AG08395 (cell line): ENCODE data around the gene UPP2.

Experiments
- DNase-seq: peaks from one replicate; pipeline ENCODE4 v3.0.0; 2012; ENCODE audit warnings: mixed read lengths, low spot score

Gene UPP2

DNA sequence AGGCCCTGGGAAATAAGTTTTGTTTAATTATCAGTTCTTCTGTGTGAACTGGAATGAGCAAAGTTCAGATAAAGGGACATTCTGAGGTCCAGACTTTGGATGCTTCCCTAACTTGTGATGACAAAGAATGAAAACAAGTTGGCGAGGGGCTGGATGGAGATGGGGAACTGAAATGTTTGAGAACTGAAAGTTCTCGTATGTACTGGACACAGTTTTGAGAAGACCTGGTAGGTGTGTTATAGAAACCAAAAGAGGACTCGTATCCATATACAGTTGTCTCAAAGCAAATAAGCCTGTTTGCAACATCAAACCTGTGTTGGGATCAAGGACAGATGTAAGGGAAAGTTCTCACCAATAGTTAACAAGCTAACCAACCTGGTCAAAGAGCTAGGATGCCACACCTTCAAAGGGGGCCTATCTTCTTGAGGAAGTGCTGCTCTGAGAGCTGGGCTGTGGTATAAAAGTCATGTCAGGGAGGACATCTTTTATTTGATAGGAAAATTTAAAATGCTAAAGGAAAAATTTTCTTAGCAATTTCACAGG lies at the start of gene UPP2:
Gene UPP2, plus strand, starts transcription at position 493 of the 543 bp plus-strand sequence. CDS start 188 bp downstream, outside the sequence.
- no peak for DNase-seq

DNA sequence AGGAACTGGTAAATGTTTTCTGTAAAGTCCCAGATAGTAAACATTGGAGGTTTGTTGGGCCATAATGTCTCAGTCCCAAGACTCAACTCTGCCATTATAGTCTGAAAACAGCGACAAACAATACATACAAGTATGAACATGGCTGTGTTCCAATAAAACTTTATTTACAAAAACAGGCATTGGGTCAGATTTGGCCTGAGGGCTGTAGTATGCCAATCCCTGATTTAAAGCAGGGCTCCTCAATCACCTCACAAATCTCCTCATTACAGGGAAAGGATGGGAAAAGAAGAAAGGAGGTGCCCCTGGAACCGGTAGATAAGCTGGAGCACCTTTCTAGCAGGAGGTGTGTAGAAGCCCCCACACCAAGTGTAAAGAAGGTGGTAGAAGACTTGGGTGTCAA lies 48.9 kb upstream of the UPP2 start:
- no peak for DNase-seq

DNA sequence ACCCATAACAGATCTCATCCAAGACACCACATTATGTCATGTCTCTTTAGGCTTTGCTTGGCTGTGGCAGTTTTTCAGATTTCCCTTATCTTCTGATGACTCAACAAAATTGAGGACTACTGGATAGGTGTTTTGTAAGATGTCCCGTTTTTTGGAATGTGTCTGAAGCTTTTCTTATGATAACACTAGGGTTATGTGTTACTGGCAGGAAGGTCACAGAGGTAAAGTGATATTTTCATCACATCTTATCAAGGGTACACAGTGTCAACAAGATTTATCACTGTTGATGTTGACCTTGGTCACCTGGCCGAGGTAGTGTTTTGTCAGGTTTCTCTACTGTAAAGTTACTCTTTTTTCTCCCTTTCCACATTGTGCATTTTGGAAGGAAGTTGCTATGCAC lies 44.8 kb upstream of the UPP2 start:
- DNase-seq = no peak

DNA sequence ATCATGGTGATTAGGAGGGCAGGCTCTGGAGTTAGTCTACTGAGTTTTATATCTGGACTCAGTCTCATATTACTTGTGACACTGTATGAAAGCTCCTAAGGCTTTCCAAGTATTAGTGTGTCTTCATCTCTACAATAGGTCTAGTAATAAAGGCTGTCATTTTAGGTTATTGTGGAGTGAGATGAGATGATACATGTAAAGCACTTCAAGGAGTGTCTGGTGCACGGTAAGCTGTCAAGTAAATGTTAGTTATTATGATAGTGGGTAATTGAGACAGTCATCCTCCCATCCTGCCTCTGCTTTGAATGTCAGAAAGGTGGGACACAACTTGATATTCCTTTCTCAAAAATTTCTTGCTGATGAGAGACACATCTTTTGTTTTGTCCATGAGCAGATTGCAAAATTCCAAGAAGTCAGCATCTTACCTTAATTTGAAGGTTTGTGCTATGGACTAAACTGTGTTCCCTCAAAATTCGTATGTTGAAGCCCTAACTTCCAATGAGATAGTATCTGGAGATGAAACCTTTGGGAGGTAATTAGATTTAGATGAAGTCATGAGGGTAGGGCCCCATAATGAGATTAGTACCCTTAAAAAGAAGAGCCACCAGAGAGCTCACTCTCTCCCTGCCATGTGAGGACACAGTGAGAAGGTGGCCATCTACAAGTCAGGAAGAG lies 41.4 kb upstream of the UPP2 start:
- no peak for DNase-seq

DNA sequence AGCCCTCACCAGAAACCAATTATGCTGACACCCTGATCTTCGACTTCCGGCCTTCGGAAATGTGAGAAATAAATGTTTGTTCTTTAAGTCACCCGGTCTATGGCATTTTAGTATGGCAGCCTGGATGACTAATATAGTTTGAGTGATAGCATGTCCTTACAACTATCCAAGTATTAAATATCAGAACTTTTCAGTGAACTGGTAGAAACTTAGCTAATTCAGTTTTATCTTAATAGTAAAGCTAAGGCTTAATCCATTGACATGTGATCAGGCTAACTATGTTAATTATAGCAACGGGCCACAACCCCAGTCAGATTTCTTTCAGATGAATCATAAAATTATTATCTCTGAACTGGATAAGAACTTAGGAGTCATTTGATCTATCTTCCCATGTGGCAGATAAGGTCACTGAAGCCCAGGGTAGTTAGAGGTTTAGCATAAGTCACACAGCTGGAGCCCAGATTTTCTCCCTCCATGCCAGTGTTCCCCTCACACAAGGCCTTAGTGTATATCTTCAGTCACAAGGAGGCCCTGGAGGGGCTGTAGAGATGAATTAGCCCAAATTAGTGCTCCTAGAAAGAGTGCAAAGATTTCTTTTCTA lies 40.7 kb upstream of the UPP2 start:
- DNase-seq = peak; percentile 11

DNA sequence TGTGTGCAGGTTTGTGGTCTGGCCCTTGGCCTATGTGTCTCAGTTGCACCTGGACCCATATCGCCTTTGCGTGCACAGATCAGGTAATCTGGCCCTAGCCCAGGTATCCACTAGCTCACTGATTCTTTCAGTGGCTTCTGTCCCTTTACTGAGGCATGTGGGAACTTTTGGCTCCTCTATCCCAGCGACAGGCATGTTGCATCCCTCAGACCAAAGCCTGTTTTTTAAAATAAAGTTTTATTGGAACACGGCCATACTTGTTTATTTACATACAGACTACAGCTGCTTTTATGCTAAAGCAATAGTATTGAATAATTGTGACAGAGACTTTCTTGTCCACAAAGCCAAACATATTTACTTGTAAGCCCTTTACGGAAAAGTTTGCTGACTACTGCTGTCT lies 39.9 kb upstream of the UPP2 start:
- DNase-seq = no peak

DNA sequence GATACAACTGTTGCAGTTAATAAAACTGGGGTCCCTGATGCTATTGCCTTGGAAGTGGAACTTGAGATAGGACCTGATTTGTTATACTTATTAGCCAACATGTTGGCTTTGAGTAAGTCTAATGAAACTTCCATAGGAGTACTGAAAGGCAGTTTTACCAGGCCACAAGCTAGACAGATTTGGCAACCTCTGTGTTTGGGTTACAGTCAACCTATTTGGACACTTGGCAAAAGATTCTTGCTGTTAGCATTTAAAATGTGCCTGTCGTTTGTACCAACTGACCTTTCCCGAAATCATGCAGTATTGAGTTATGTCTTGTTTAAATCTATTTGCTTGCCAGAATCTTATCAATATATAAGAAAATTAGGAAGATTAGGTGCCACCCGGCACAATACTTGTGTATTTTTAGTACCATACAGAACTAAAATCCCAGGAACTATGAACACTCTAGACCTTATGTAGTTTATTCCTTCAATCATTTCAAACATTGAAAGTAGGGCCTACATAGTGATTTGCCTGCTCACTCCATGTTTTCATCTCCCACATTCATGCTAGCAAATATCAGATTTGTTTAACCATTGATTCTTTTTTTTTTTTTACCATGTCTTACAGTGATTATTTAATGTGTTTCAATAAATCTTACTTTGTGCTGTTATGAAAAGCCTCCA lies 35.5 kb upstream of the UPP2 start:
- DNase-seq = no peak

DNA sequence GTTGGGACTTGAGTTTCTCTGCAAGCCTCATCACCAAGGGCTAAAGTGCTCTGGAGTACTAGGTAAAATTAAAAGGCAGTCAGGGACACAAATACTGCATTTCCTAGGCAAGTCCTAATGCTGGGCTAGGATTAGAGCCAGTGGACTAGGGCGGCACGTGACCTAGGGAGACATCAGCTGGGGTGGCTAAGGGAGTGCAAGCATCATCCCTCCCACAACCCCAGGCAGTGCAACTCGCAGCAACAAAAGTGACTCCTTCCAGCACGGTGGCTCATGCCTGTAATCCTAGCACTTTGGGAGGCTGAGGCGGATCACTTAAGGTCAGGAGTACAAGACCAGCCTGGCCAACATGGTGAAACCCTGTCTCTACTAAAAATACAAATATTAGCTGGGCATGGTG lies 30.7 kb upstream of the UPP2 start:
- no peak for DNase-seq

DNA sequence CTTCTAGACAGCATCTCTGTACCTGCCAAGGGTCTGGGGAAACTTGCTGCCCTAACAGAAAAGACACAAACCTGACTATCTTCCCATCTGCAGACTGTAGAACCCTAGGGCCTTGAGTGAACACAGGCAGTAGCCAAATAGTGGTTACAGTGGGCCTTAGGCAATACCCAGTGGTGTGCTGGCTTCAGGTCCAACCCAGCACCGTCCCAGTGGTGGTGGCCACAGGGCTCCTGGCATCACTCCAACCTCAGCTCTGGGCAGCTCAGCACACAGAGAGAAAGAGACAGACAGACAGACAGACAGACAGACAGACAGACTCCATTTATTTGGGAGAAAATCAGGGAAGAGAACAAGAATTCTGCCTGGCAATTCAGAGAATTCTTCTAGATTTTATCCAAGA lies 29.3 kb upstream of the UPP2 start:
- no peak for DNase-seq

DNA sequence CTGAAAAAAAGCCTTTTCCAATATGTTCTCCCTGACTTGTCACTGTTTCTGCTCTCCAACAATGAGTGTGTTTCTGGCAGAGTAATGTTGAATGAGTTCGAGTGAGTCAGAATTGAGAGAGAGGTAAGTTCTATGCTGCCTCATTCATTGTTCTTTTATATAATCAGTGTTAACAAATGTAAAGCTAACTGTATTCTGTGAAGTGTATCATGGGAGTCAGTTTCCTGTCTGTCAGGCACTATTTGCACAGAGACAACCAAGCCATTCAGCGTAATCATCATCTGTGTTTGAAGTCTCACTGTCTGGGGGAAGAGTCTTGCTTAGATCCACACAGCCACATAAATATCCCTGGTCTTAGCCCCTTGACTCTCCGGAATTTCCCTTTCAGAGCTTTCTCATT lies 22.0 kb upstream of the UPP2 start:
- no peak for DNase-seq

DNA sequence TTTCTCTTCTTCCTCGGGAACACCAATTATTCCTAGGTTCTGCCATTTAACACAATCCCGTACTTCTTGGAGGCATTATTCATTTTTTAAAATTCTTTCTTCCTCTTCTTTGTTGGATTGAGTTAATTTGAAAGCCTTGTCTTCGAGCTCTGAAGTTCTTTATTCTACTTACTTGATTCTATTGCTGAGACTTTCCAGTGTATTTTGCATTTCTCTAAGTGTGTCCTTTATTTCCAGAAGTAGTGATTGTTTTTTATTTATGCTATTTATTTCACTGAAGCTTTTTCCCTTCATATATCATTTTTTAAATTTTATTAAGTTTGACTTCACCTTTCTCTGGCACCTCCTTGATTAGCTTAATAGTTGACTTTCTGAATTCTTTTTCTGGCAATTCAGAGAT lies 13.6 kb upstream of the UPP2 start:
- no peak for DNase-seq

DNA sequence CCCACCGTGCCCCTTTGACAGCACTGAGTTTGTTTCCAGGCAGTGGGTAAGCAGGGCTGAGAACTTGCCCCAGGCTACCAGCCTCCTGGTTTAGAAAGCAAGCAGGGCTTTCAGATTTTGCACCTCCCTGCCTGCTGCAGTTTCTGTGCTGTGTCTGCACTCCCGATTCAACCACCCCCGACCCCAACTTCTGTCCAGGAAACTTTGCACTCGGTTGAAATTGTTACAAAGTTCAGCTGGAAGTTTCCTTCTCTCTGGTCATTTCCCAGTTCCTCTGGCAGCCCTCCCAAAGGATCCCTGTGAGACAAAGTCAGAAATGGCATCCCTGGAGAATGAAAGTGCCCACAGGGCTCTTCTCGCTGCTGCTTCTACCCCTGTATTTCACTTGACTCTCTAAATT lies 12.4 kb upstream of the UPP2 start:
- DNase-seq = no peak

DNA sequence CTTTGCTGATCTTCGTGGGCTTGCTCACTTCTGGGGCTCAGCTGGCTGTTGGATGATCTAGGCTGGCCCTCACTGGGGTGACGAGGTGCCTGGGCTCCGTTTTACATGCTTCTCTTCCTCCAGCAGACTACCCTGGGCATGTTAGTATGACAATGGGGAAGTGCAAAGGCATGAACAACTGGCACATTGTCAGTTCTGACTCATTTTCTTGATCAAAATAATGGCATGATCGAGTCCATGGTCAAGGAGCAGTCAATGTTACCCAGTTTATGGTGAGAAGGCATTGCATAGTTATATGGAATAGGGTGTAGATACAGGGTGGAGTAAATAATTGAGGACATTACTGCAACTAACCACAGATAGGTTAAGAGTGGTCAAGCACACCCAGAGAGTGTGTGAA lies 10.0 kb upstream of the UPP2 start:
- no peak for DNase-seq

DNA sequence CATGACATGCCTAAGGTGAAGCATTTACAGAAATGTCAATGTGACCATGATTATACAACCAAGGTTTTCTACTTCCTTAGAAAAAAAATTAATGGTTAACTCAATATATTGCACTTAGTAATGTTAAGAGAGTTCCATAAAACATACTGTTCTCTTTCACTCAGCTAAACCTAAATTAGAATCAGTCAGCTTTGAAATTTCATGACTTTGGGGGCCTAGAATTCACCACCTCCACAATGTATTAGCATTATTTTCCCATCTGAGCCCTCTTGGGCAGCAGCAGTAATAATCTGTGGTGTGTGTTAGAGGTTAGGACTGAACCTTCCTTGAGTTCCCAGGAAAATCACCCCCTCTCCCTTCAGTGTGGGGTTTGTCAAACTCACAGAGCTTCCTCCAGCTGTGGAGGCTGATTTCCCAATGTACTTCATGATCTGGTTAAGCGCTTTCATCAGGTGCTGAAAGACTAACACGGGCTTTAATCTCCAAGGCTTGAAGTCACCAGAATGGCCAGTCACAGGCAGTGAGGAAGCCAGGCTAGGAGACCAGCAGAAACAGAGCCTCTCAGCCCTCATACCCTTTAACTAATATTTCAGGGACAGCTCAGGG lies 7.1 kb upstream of the UPP2 start:
- DNase-seq = no peak

DNA sequence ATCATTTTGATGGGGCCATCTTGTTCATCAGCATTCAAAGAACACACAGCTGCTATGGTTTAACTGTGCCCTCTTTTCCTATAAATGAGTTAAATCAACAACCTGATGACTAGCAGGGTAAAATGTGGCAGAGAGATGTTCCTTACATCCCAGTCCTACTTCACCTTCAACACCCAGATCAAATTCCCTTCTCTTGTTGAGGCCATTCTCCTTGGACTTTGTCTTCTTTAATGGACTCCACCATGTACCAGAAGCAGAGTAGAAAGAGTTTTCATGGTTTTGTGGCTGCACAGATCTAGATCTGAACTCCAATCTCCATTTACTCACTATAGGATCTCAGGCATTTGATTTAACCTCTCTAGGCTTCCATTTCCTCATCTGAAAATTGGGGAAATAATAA lies 6.4 kb upstream of the UPP2 start:
- no peak for DNase-seq

DNA sequence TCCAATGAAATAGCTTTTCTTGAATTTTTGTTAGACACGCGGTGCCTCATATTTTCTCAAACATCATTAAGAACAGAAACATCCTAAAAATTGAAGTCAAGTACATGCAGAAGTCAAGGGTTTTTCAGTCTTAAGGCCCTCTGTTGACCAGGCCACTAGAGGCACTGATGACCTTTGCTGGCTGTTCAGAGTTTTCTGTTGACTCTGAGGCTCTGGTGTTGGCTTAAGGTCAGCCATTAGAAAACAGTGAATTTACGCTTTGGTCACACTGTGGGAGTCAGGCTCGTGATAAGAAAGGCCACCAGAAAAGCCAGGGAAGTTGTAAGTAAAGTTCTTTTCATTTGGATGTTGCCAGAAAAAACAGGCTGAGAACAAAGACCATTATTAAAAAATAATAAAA lies 5.8 kb upstream of the UPP2 start:
- no peak for DNase-seq

DNA sequence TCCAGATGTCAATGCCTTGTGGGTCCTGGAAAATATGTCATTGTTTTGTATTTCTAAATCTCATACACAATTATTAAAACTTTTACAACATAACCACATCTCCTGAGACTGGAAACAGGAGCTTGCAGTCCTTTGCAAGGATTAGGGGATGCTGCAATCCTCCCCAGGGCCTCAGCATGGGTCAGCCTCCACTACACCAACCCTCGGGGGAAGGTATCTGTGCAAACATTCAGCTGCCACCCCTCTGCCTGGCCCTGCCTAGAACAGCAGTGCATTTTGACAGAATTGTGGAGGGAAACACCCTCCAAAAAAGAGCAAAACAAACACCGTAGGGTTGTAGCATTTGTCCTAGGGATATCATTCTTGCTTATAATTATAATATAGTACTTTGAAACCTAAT lies 4.2 kb upstream of the UPP2 start:
- DNase-seq = no peak

DNA sequence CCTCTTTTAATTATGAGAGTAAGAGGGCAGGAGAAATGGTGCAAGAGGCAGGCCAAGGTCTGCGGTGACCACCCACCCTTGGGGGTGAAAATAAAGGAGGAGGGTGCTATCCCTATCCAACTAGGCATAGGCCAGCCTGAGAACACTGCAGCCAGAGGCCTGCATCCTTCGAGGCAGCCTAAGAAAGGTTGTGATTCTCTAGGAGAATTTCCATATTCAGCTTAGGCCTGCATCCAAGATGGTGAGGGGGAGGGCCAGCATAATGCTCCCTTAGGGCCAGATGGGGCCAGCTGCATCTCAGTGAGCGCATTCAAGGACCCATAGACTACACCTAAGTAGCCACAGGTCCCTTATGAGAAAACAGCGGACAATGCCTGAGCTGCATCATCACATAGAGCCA lies 3.5 kb upstream of the UPP2 start:
- DNase-seq = no peak

DNA sequence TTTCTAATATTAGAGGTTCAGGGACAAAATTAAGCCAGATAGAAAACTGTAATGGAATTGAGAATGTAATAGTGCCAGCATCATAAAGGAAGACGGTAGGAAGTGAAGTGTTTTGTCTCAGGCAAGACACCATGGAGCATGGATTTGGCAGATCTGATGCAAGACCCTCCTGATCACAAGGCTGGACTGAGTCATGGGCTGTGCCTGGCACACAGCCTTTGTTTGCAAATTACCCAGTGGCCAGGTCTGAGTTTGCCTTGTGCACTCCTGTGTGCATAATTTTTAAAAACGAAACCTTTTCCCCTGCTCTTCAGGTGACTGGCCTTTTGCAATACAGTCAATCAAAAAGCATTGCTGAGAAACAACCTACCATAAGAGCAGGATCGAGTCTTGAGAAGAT lies 2.0 kb upstream of the UPP2 start:
- DNase-seq = no peak

DNA sequence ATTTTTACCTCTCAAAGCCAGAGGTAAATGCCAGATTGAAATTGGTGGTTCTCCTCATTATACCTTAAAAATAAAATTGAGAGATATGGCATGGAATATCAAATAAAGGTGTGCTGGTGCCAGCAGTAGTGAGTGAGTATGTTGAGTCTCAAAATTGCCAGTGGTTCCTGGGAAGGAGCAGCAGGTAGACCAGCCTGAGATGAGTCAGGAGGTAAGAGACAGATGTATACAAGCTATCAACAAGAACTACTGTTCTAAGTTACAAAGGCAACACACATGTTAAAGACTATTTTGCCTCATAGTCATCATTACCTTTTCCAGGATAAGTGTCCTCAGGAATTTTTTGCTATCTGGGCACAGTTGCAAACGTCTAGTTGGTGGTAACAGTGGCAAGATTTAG lies 1.3 kb upstream of the UPP2 start:
- no peak for DNase-seq

DNA sequence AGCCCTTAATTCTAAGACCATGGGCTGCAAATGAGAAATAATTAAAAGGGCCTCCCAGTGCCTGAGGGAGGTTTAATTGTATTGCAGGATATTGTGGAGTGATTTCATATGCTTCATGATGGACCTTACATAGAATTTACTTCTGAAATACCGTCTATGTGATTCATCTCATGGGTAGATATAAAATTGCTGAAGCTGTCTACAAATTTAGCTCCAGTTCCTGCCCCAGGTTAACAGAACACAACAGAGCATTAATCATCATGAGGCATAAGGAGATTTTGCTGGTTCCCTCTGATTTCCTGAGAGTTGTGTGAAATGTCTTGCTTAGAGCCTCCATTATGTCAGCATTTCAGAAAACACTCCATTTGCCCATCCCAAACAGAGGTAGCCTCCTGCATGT lies 770 bp downstream of the UPP2 start:
- no peak for DNase-seq

DNA sequence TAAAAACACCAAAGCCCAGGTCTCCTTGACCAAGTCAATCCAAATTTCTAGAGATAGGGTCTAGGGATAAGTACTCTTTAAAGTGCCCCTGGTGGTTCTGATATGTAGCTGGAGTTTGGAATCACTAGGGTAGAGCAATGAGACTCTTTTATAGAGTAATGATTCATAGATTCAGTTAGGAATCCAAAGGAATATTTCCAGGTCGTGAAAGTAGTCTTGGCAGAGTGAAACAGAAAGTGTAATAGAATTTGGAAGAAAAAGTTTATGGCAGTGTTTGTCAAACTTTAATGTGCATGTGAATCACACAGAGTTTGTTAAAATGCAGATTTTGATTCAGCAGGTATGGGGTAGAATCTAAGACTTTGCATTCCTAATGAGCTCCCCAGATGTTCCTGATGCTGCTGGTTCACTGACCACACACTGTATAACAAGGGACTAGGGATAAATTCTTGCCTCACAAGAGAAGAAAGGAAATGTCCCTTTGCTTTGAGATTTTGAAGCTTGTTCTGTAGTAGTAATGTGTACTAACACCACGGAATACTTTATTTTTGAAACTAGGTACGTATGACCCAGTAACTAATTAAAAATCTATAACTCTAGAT lies 1.8 kb downstream of the UPP2 start:
- no peak for DNase-seq

DNA sequence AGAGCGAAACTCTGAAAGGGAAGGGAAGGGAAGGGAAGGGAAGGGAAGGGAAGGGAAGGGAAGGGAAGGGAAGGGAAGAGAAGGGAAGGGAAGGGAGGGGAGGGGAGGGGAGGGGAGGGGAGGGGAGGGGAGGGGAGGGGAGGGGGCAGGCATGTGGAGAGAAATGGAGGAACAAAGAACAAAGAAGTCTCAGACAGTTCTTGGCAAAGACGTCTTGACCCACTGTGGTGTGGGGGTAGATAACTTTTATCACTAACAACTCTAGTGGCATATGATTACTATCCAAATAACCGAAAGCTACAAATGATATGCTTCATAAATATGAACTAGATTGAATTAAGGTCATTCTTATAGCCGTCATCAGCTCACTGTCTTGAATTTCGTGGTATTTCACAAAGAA lies 3.2 kb downstream of the UPP2 start:
- no peak for DNase-seq
